SU-DHL-6 (cell line): ENCODE data around the gene PLCB1.

ENCODE experiments used
- CTCF ChIP-seq: fragments of 200-600 bp; sonication (generic); IDR thresholded peaks from one replicate; pipeline ENCODE4 v1.5.1; 2017; ENCODE audit warnings: antibody characterized with exemption, mild to moderate bottlenecking, low read length, moderate library complexity; ENCODE audit not compliant: insufficient read depth, poor library complexity, severe bottlenecking
- EZH2phosphoT487 ChIP-seq: fragments of 200-600 bp; sonication (generic), shearing (Covaris generic); conservative IDR thresholded peaks from 2 replicates; pipeline ENCODE4 v1.6.1; 2018; ENCODE audit warnings: mild to moderate bottlenecking, antibody characterized with exemption, low read length, moderate library complexity, mixed read lengths

GRCh38 chr20:8700756-8701155 is 568.7 kb downstream of the PLCB1 start:
- TF ChIP-seq CTCF, result no peak
- TF ChIP-seq EZH2phosphoT487, result no peak
